ENCODE measurements around the gene P2RY2. TPM values are rescaled to one million over a fixed set of nuclear protein-coding genes. Genes with fewer than 3 reads are reported as not detected.

P2RY2 gene
- total and polyA plus RNA-seq, 2 of the 8 experiments (the other 6 are each of a cell fraction or from before 2014, with no cell fraction given): 1.0 to 1.5 TPM

- DNase-seq (ENCODE audit: low read depth in 1 of 2, low spot score in 2 of 2): no peak
Observed at GRCh38 chr11:73275381-73275750, 57.3 kb downstream of the P2RY2 start.

More at GRCh38 chr11:73275381-73275750, 57.3 kb downstream of the P2RY2 start:
- no peak overlapping the region for H2BK5ac ChIP-seq (ENCODE audit: low read depth, low read length)
- no peak overlapping the region; the same call in 1 of the 2 replicates for H2AFZ ChIP-seq (ENCODE audit: low read length)
- ChIA-PET CTCF (ENCODE audit: partially characterized antibody) (interaction anchor here (1.0 to 16.5 kb wide), 6 partner anchors 9 to 98 kb away, joined by 3 to 173 read pairs (median 6); no protein-coding TSS in a partner anchor), POLR2A (ENCODE audit: partially characterized antibody) (no interaction called here)
- no peak overlapping the region for H3K56ac ChIP-seq (replicated peaks; ENCODE audit: insufficient read length, low read depth, low read length)
- WGBS, 2 experiments (ENCODE audit: extremely low coverage in 1 of 2, insufficient coverage in 1 of 2, insufficient read length in 1 of 2, insufficient replicate concordance in 2 of 2, low coverage in 1 of 2, low lambda C conversion rate in 2 of 2, missing lambda C conversion rate in 1 of 2): 93% methylated on average over 4 of the region's 4 CpGs; no CpG with 5 or more reads in 1 of the 2 experiments
- H2BK15ac ChIP-seq (ENCODE audit: low read length): no peak overlapping the region
- no peaks in the 10 kb centered on the region; a peak in 1 of 7 replicates for H3K27me3 ChIP-seq (replicated peaks in 1 of 4; ENCODE audit: control insufficient read depth in 3 of 4, extremely low read depth in 1 of 4, insufficient read depth in 3 of 4, low read length in 3 of 4)
- H4K20me1 ChIP-seq (replicated peaks in 1 of 2; ENCODE audit: control insufficient read depth in 1 of 2, insufficient read depth in 2 of 2, low read length in 2 of 2): no peaks in the 10 kb centered on the region
- peaks cover 0 to 5% (median 4%) of the 10 kb centered on the region in 4 experiments; a peak in 3 of 7 replicates for H3K4me1 ChIP-seq (replicated peaks in 1 of 4; ENCODE audit: control insufficient read depth in 3 of 4, insufficient read depth in 4 of 4, low read length in 3 of 4)
- FAIRE-seq: no peak
- no peak overlapping the region for H3K23ac ChIP-seq (ENCODE audit: insufficient read length)
- H4K5ac ChIP-seq (ENCODE audit: insufficient read length, low read depth, low read length): no peak overlapping the region
- TF ChIP-seq RNF2 (IDR thresholded peaks at IDR 0.05; ENCODE audit: borderline replicate concordance, low read depth, low read length, missing control alignments, poor library complexity, severe bottlenecking) (no peak), SIRT6 (IDR thresholded peaks at IDR 0.05; ENCODE audit: low read length) (no peak), POLR2AphosphoS5 (IDR thresholded peaks at IDR 0.05; ENCODE audit: low read depth, low read length) (no peak)
- H3K18ac ChIP-seq (ENCODE audit: extremely low read depth, low read length): no peak overlapping the region
- no peaks in the 10 kb centered on the region for H3K36me3 ChIP-seq (ENCODE audit: control insufficient read depth in 2 of 4, insufficient read depth in 4 of 4, low read length in 3 of 4)
- H3K27ac ChIP-seq (ENCODE audit: low read depth, low read length): no peak overlapping the region
- no peak overlapping the region for H2BK20ac ChIP-seq (ENCODE audit: low read length)
- no peak overlapping the region for H2AK5ac ChIP-seq (ENCODE audit: low read depth, low read length)
- H4K8ac ChIP-seq (ENCODE audit: extremely low read depth, insufficient read depth, low read length): no peak overlapping the region
- H3K79me1 ChIP-seq (ENCODE audit: low read depth, low read length): no peaks in the 10 kb centered on the region
- no peaks in the 10 kb centered on the region for H3K79me2 ChIP-seq (ENCODE audit: control insufficient read depth in 1 of 2, insufficient read depth in 2 of 2, low read length in 2 of 2)
- H3K23me2 ChIP-seq (ENCODE audit: low read depth, low read length): no peaks in the 10 kb centered on the region
- H3K9ac ChIP-seq (replicated peaks in 1 of 4; ENCODE audit: extremely low read depth in 1 of 4, low read depth in 3 of 4, low read length in 3 of 4): no peak overlapping the region
- H3K4me2 ChIP-seq (ENCODE audit: insufficient read depth in 1 of 2, low read depth in 2 of 2, low read length in 2 of 2): no peak overlapping the region
- no peak overlapping the region for H3K4ac ChIP-seq (replicated peaks; ENCODE audit: insufficient read length, low read depth, low read length)
- H3K4me3 ChIP-seq (ENCODE audit: extremely low read depth in 1 of 4, insufficient read depth in 2 of 4, low read depth in 3 of 4, low read length in 4 of 4): no peak overlapping the region
- H4K91ac ChIP-seq (replicated peaks; ENCODE audit: insufficient read length, low read length): no peak overlapping the region
- no peak overlapping the region for H2BK12ac ChIP-seq (ENCODE audit: low read depth, low read length)
- H3K9me3 ChIP-seq (ENCODE audit: insufficient read depth in 2 of 2, low read depth in 1 of 2, low read length in 1 of 2): no peaks in the 10 kb centered on the region
- H2BK120ac ChIP-seq (replicated peaks; ENCODE audit: low read depth, low read length): no peak overlapping the region
- H3K14ac ChIP-seq (ENCODE audit: insufficient read length): no peak overlapping the region
